GM12878 (cell line): ENCODE results near the gene IL17RC. TPM values are rescaled to one million over a fixed set of nuclear protein-coding genes. Genes with fewer than 3 reads are reported as not detected.

Experiments used
- CEBPB ChIP-seq, 2 experiments: fragments of 150-350 bp in 1 of 2; IDR thresholded peaks; 2 replicates each; pipeline ENCODE4 v1.6.1; 2012 to 2014; ENCODE audit warnings: low read depth in 2 of 2, low read length in 2 of 2, borderline replicate concordance in 1 of 2, inconsistent platforms in 1 of 2
- MEF2B ChIP-seq: fragments of 450-650 bp; IDR thresholded peaks from 2 replicates; pipeline ENCODE4 v1.6.1; 2018; ENCODE audit warnings: mild to moderate bottlenecking, moderate library complexity; ENCODE audit not compliant: partially characterized antibody, poor library complexity, severe bottlenecking
- POU2F2 ChIP-seq: IDR thresholded peaks from 3 replicates; pipeline ENCODE4 v1.6.1; 2011; ENCODE audit warnings: low read depth, mild to moderate bottlenecking, low read length, borderline replicate concordance
- SMC3 ChIP-seq: IDR thresholded peaks from 2 replicates; pipeline ENCODE4 v1.6.1; 2011; ENCODE audit warnings: low read length, improper control_type of control experiment, borderline replicate concordance
- USF1 ChIP-seq: IDR thresholded peaks from 2 replicates; pipeline ENCODE4 v1.6.1; 2011; ENCODE audit warnings: borderline replicate concordance, low read depth, mild to moderate bottlenecking, moderate library complexity, mixed read lengths, low read length; ENCODE audit not compliant: insufficient read depth; ENCODE audit errors: extremely low read length
- ZNF592 ChIP-seq: fragments of 450-650 bp; IDR thresholded peaks from 2 replicates; pipeline ENCODE4 v1.6.1; 2017; ENCODE audit warnings: mild to moderate bottlenecking, moderate library complexity
- polyA plus RNA-seq, 11 experiments: library from polyadenylated mRNA; depleted of rRNA in 4 of 11; unstranded in 6 of 11; stranded (reverse) in 5 of 11; fragments of >200 nt; fragmentation: Nextera tagmentation in 4 of 11; fragmentation: Illumina TruSeq in 1 of 11; extraction: Ambion mirVana in 4 of 11; extraction: Trizol in 1 of 11; gene quantifications; 1 replicate in 1 of 11; 2 replicates in 10 of 11; pipeline versions ENCODE4 v1.2.1 to v1.2.3, GENCODE V29; 2011 to 2016; ENCODE audit warnings: inconsistent platforms in 2 of 11, missing spikeins in 2 of 11, low read depth in 1 of 11
- total RNA-seq, 4 experiments: library from RNA; depleted of rRNA in 3 of 4; stranded (reverse); fragments of >200 nt in 3 of 4; fragmentation: Illumina TruSeq in 1 of 4; extraction: Trizol in 1 of 4; gene quantifications; 2 replicates each; pipeline versions ENCODE4 v1.2.1 to v1.2.3, GENCODE V29; 2013 to 2021

Gene IL17RC
- total and polyA plus RNA-seq, 10 of the 15 experiments (the other 5 are each of a cell fraction or from before 2014, with no cell fraction given) = 0.07 to 4.4 (median 0.34) TPM; not detected in 3

- TF ChIP-seq USF1 (no peak), POU2F2 (no peak), MEF2B (no peak), ZNF592 (no peak), CEBPB (IDR thresholded peaks at IDR 0.05; ENCODE audit: borderline replicate concordance in 1 of 2, low read depth in 2 of 2, low read length in 2 of 2) (no peak), SMC3 (no peak)
- TF ChIP-seq, all 136 proteins: peak for 0
Measured at GRCh38 chr3:9916734-9917680, at the start of gene IL17RC (continued).
